Measurements from ENCODE around the gene NR1I3. TPM values are rescaled to one million over a fixed set of nuclear protein-coding genes. Genes with fewer than 3 reads are reported as not detected.

Gene NR1I3
- total and polyA plus RNA-seq, 2 of the 13 experiments (the other 11 are each of a cell fraction or from before 2014, with no cell fraction given): 0.62 to 0.95 TPM

DNA sequence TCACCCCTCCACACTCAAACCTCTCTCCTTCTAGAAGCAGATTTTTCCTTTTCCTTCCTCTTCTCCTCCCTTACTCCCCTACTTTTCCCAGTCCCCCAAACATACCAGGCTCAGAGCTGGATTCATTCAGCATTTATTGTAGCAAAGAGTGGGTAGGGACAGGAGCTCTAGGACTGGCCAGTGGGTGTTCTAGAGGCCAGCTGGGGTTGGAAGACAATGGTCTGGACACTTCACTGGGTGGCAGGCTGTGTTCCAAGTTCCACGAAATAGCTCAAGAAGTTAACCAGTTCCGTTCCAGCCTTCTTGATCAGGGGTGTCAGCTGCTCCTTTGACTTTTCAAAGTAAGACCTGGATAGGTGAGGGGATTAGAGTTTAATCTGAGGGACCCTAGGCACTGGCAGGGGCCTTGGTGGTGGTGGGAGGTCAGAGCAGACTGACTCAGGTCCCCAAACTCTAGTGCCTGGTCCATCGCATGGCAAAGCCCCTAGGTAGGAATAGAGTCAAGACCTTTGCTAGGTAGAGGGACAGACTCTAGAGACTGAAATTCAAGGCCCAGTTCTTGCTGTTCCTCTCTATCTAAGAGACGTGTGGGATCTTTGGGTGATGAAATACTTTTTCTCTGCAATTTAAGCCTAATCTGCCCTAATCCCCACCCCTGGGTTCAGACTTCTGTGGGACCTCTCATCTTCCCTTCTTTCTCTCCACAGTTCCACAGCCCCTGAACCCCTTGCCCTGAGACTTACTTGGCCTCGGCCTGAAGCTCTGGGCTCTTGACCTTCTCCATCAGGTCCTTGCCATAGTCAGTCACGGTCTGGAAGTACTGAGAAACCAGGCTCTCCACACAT, 15.6 kb downstream of the NR1I3 start (continued):
- TF ChIP-seq, protein P1, sequence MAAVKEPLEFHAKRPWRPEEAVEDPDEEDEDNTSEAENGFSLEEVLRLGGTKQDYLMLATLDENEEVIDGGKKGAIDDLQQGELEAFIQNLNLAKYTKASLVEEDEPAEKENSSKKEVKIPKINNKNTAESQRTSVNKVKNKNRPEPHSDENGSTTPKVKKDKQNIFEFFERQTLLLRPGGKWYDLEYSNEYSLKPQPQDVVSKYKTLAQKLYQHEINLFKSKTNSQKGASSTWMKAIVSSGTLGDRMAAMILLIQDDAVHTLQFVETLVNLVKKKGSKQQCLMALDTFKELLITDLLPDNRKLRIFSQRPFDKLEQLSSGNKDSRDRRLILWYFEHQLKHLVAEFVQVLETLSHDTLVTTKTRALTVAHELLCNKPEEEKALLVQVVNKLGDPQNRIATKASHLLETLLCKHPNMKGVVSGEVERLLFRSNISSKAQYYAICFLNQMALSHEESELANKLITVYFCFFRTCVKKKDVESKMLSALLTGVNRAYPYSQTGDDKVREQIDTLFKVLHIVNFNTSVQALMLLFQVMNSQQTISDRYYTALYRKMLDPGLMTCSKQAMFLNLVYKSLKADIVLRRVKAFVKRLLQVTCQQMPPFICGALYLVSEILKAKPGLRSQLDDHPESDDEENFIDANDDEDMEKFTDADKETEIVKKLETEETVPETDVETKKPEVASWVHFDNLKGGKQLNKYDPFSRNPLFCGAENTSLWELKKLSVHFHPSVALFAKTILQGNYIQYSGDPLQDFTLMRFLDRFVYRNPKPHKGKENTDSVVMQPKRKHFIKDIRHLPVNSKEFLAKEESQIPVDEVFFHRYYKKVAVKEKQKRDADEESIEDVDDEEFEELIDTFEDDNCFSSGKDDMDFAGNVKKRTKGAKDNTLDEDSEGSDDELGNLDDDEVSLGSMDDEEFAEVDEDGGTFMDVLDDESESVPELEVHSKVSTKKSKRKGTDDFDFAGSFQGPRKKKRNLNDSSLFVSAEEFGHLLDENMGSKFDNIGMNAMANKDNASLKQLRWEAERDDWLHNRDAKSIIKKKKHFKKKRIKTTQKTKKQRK (IDR thresholded peaks at IDR 0.05; ENCODE audit: low read length): no peak
- TF ChIP-seq SRSF1 (optimal IDR thresholded peaks at IDR 0.05; ENCODE audit: low read depth, low read length) (no peak), POLR2G (IDR thresholded peaks at IDR 0.05; ENCODE audit: low read depth, low read length) (peak; percentile 71), ZNF20 (CRISPR knock-in tag; IDR thresholded peaks at IDR 0.05) (0 out of 2 replicates have a peak, but pooled peaks have one; percentile 66), ZBTB1 (CRISPR knock-in tag; IDR thresholded peaks at IDR 0.05; ENCODE audit: borderline replicate concordance) (no peak), ZNF350 (CRISPR knock-in tag; IDR thresholded peaks at IDR 0.05; ENCODE audit: borderline replicate concordance, low read depth) (no peak), HDAC1 (CRISPR knock-in tag; IDR thresholded peaks at IDR 0.05) (peak; percentile 2; the same call in 1 of the 2 replicates), EEA1 (CRISPR knock-in tag; IDR thresholded peaks at IDR 0.05; ENCODE audit: borderline replicate concordance) (peak; percentile 30; the same call in 1 of the 2 replicates), ZNF772 (CRISPR knock-in tag; IDR thresholded peaks at IDR 0.05) (peak; percentile 36; the same call in 1 of the 2 replicates), JUNB (CRISPR knock-in tag; IDR thresholded peaks at IDR 0.05; ENCODE audit: borderline replicate concordance) (peak; percentile 20; the same call in 1 of the 2 replicates), ZNF205 (CRISPR knock-in tag; IDR thresholded peaks at IDR 0.05) (no peak), ZNF776 (CRISPR knock-in tag; IDR thresholded peaks at IDR 0.05) (no peak)
- TF ChIP-seq, protein P2, sequence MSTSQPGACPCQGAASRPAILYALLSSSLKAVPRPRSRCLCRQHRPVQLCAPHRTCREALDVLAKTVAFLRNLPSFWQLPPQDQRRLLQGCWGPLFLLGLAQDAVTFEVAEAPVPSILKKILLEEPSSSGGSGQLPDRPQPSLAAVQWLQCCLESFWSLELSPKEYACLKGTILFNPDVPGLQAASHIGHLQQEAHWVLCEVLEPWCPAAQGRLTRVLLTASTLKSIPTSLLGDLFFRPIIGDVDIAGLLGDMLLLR (CRISPR knock-in tag; IDR thresholded peaks at IDR 0.05): 0 out of 2 replicates have a peak, but pooled peaks have one; percentile 29
- TF ChIP-seq, protein P3, sequence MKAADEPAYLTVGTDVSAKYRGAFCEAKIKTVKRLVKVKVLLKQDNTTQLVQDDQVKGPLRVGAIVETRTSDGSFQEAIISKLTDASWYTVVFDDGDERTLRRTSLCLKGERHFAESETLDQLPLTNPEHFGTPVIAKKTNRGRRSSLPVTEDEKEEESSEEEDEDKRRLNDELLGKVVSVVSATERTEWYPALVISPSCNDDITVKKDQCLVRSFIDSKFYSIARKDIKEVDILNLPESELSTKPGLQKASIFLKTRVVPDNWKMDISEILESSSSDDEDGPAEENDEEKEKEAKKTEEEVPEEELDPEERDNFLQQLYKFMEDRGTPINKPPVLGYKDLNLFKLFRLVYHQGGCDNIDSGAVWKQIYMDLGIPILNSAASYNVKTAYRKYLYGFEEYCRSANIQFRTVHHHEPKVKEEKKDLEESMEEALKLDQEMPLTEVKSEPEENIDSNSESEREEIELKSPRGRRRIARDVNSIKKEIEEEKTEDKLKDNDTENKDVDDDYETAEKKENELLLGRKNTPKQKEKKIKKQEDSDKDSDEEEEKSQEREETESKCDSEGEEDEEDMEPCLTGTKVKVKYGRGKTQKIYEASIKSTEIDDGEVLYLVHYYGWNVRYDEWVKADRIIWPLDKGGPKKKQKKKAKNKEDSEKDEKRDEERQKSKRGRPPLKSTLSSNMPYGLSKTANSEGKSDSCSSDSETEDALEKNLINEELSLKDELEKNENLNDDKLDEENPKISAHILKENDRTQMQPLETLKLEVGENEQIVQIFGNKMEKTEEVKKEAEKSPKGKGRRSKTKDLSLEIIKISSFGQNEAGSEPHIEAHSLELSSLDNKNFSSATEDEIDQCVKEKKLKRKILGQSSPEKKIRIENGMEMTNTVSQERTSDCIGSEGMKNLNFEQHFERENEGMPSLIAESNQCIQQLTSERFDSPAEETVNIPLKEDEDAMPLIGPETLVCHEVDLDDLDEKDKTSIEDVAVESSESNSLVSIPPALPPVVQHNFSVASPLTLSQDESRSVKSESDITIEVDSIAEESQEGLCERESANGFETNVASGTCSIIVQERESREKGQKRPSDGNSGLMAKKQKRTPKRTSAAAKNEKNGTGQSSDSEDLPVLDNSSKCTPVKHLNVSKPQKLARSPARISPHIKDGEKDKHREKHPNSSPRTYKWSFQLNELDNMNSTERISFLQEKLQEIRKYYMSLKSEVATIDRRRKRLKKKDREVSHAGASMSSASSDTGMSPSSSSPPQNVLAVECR (CRISPR knock-in tag; IDR thresholded peaks at IDR 0.05; ENCODE audit: borderline replicate concordance): peak; percentile 42; the same call in 1 of the 2 replicates
- TF ChIP-seq, protein P4, sequence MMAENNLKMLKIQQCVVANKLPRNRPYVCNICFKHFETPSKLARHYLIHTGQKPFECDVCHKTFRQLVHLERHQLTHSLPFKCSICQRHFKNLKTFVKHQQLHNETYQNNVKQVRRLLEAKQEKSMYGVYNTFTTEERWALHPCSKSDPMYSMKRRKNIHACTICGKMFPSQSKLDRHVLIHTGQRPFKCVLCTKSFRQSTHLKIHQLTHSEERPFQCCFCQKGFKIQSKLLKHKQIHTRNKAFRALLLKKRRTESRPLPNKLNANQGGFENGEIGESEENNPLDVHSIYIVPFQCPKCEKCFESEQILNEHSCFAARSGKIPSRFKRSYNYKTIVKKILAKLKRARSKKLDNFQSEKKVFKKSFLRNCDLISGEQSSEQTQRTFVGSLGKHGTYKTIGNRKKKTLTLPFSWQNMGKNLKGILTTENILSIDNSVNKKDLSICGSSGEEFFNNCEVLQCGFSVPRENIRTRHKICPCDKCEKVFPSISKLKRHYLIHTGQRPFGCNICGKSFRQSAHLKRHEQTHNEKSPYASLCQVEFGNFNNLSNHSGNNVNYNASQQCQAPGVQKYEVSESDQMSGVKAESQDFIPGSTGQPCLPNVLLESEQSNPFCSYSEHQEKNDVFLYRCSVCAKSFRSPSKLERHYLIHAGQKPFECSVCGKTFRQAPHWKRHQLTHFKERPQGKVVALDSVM (CRISPR knock-in tag; IDR thresholded peaks at IDR 0.05): no peak
- TF ChIP-seq, protein P5, sequence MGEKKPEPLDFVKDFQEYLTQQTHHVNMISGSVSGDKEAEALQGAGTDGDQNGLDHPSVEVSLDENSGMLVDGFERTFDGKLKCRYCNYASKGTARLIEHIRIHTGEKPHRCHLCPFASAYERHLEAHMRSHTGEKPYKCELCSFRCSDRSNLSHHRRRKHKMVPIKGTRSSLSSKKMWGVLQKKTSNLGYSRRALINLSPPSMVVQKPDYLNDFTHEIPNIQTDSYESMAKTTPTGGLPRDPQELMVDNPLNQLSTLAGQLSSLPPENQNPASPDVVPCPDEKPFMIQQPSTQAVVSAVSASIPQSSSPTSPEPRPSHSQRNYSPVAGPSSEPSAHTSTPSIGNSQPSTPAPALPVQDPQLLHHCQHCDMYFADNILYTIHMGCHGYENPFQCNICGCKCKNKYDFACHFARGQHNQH (CRISPR knock-in tag; IDR thresholded peaks at IDR 0.05): 0 out of 2 replicates have a peak, but pooled peaks have one; percentile 16
